Left ventricle myocardium inferior (tissue), 1 donor: ENCODE measurements around the gene HDAC2. TPM values are rescaled to one million over a fixed set of nuclear protein-coding genes. Genes with fewer than 3 reads are reported as not detected.

Source experiments
- DNase-seq: peaks from one replicate; pipeline ENCODE4 v3.0.0-alpha.2; 2020
- H3K27ac ChIP-seq: fragments of 200-600 bp; replicated peaks from 2 replicates; pipeline ENCODE4 v1.8.0; 2021
- H3K27me3 ChIP-seq: fragments of 200-600 bp; 2 replicates; pipeline ENCODE4 v1.8.0; 2021; ENCODE audit warnings: low read depth
- H3K36me3 ChIP-seq: fragments of 200-600 bp; 2 replicates; pipeline ENCODE4 v1.8.0; 2021
- H3K4me1 ChIP-seq: fragments of 200-600 bp; 2 replicates; pipeline ENCODE4 v1.8.0; 2021
- H3K4me3 ChIP-seq: fragments of 200-600 bp; 2 replicates; pipeline ENCODE4 v1.8.0; 2021; ENCODE audit warnings: mild to moderate bottlenecking, moderate library complexity
- H3K9me3 ChIP-seq: fragments of 200-600 bp; replicated peaks from 2 replicates; pipeline ENCODE4 v1.8.0; 2021
- intact Hi-C: fragments of 100-400 bp; cut with micrococcal nuclease; formaldehyde crosslinking; loops from one replicate; pipeline ENCODE4 v1.11.0; 2022
- total RNA-seq: library from RNA; stranded (reverse); fragmentation: NEBNext Ultra II Directional; extraction: Animal tissue kit (Norgen Biotek cat#: 25700); gene quantifications from one replicate; pipeline ENCODE4 v1.2.1, GENCODE V29; 2021
- TF ChIP-seq, protein P1 (sequence below): fragments of 200-600 bp; IDR thresholded peaks from 2 replicates; pipeline ENCODE4 v1.8.0; 2021; ENCODE audit warnings: antibody characterized with exemption, mild to moderate bottlenecking, borderline replicate concordance
- donor health status: DM: no; HTN: yes; CAD: no; lungs with severe emphysema.

HDAC2 gene
- total RNA-seq, 1 donor from 2014 or later, result 44.3 TPM

GRCh38 chr6:113954653-113955052 is 16.3 kb downstream of the HDAC2 start:
- Histone ChIP-seq H3K4me3 (no peak overlapping the region), H3K27me3 (no peaks in the 10 kb centered on the region), H3K36me3 (peaks cover 44% of the 10 kb centered on the region), H3K9me3 (no peaks in the 10 kb centered on the region), H3K27ac (no peak overlapping the region), H3K4me1 (no peaks in the 10 kb centered on the region)
- DNase-seq, result no peak
- TF ChIP-seq, protein P1, sequence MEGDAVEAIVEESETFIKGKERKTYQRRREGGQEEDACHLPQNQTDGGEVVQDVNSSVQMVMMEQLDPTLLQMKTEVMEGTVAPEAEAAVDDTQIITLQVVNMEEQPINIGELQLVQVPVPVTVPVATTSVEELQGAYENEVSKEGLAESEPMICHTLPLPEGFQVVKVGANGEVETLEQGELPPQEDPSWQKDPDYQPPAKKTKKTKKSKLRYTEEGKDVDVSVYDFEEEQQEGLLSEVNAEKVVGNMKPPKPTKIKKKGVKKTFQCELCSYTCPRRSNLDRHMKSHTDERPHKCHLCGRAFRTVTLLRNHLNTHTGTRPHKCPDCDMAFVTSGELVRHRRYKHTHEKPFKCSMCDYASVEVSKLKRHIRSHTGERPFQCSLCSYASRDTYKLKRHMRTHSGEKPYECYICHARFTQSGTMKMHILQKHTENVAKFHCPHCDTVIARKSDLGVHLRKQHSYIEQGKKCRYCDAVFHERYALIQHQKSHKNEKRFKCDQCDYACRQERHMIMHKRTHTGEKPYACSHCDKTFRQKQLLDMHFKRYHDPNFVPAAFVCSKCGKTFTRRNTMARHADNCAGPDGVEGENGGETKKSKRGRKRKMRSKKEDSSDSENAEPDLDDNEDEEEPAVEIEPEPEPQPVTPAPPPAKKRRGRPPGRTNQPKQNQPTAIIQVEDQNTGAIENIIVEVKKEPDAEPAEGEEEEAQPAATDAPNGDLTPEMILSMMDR, result no peak
- intact Hi-C loops, result no loop called here

DNA sequence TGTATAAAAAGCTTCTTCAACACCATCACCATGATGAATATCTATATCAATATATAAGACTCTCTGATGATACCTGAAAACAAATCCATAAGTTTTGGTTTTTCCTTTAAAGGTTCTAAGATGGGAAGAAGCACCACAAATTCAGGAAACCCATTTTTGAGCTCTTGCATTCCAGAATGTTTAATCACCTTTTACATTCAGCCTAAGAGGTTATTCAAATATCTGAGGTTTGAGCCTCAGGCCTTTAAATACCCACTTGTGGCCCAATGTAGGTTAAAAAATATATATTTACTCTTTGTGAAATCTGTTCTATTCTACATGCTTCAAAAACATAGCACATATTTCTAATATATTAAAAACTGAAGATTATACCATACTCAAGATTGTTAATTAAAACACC is 17.6 kb downstream of the HDAC2 start:
- no peaks in the 10 kb centered on the region for H3K9me3 ChIP-seq
- TF ChIP-seq, protein P1, result no peak
- H3K36me3 ChIP-seq, result peaks cover 52% of the 10 kb centered on the region
- no peaks in the 10 kb centered on the region for H3K4me1 ChIP-seq
- intact Hi-C loops, result no loop called here
- H3K4me3 ChIP-seq, result no peak overlapping the region
- no peak overlapping the region for H3K27ac ChIP-seq
- DNase-seq, result no peak
- no peaks in the 10 kb centered on the region for H3K27me3 ChIP-seq

DNA sequence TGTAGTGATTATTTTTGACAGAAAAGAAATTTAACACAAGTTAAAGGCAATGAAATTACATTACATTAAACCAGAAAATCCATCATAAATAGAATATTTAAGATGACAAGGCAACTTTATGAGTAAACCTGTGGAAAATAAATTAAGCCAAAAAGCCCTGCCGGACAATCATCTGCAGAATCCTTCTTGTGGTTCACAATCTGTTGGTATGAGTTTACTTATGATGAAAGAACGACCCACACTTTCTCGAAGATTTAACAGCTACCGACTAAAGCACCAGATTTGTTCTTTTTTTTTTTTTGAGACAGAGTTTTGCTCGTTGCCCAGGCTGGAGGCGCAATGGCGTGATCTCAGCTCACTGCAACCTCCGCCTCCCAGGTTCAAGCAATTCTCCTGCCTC is 21.4 kb downstream of the HDAC2 start:
- Histone ChIP-seq H3K4me3 (no peak overlapping the region), H3K27ac (no peak overlapping the region), H3K9me3 (no peaks in the 10 kb centered on the region), H3K27me3 (no peaks in the 10 kb centered on the region), H3K36me3 (peaks cover 45% of the 10 kb centered on the region), H3K4me1 (no peaks in the 10 kb centered on the region)
- intact Hi-C loops, result no loop called here
- TF ChIP-seq, protein P1, result no peak
- no peak for DNase-seq

- Histone ChIP-seq H3K4me3 (no peak overlapping the region), H3K4me1 (peaks cover 8% of the 10 kb centered on the region), H3K36me3 (peaks cover 76% of the 10 kb centered on the region), H3K27ac (no peak overlapping the region), H3K27me3 (no peaks in the 10 kb centered on the region), H3K9me3 (no peaks in the 10 kb centered on the region)
- DNase-seq, result no peak
- TF ChIP-seq, protein P1, result no peak
- intact Hi-C loops, result no loop called here
Measured at GRCh38 chr6:113944701-113945100, 26.2 kb downstream of the HDAC2 start.

- Histone ChIP-seq H3K36me3 (peaks cover 63% of the 10 kb centered on the region), H3K4me1 (peaks cover 8% of the 10 kb centered on the region), H3K27me3 (no peaks in the 10 kb centered on the region), H3K9me3 (no peaks in the 10 kb centered on the region), H3K4me3 (no peak overlapping the region), H3K27ac (no peak overlapping the region)
- intact Hi-C loops, result no loop called here
- TF ChIP-seq, protein P1, result no peak
- no peak for DNase-seq
Measured at GRCh38 chr6:113939825-113940224, 31.1 kb downstream of the HDAC2 start.
